BLaER1 (cell line): ENCODE results near the gene IL18BP.

Source experiments
- H3K27ac ChIP-seq: shearing (Covaris generic); formaldehyde crosslinking; 2 replicates; pipeline ENCODE4 v1.8.1; 2022
- H3K27me3 ChIP-seq: shearing (Covaris generic); formaldehyde crosslinking; 2 replicates; pipeline ENCODE4 v1.8.1; 2022
- H3K36me3 ChIP-seq: shearing (Covaris generic); formaldehyde crosslinking; 2 replicates; pipeline ENCODE4 v1.8.1; 2022
- H3K4me1 ChIP-seq: shearing (Covaris generic); formaldehyde crosslinking; 2 replicates; pipeline ENCODE4 v1.8.1; 2022
- H3K4me2 ChIP-seq: shearing (Covaris generic); formaldehyde crosslinking; 2 replicates; pipeline ENCODE4 v1.8.1; 2022
- H3K4me3 ChIP-seq: shearing (Covaris generic); formaldehyde crosslinking; 2 replicates; pipeline ENCODE4 v1.8.1; 2022
- H3K9ac ChIP-seq: shearing (Covaris generic); formaldehyde crosslinking; 2 replicates; pipeline ENCODE4 v1.8.1; 2022
- H3K9me3 ChIP-seq: shearing (Covaris generic); formaldehyde crosslinking; 2 replicates; pipeline ENCODE4 v1.8.1; 2022
- H4K20me1 ChIP-seq: shearing (Covaris generic); formaldehyde crosslinking; 2 replicates; pipeline ENCODE4 v1.8.1; 2022
- Cebpa-rat ChIP-seq: shearing (Covaris generic); IDR thresholded peaks from 2 replicates; pipeline ENCODE4 v1.8.1; 2022

The IL18BP gene

GRCh38 chr11:72024069-72024754 is 25.5 kb downstream of the IL18BP start:
- Histone ChIP-seq H3K4me3 (no peak overlapping the region), H3K36me3 (peaks cover 100% of the 10 kb centered on the region), H3K9me3 (no peaks in the 10 kb centered on the region), H3K9ac (no peak overlapping the region; the same call in 1 of the 2 replicates), H4K20me1 (peaks cover 100% of the 10 kb centered on the region), H3K27ac (peak overlapping the region; percentile 0; the same call in 1 of the 2 replicates), H3K27me3 (no peaks in the 10 kb centered on the region), H3K4me2 (no peak overlapping the region), H3K4me1 (peaks cover 18% of the 10 kb centered on the region; the same call in 1 of the 2 replicates)
- no peak for TF ChIP-seq Cebpa-rat

GRCh38 chr11:72026090-72026489 is 27.4 kb downstream of the IL18BP start:
- H3K27ac ChIP-seq, result no peak overlapping the region
- H3K36me3 ChIP-seq, result peaks cover 98% of the 10 kb centered on the region
- no peaks in the 10 kb centered on the region for H3K27me3 ChIP-seq
- no peaks in the 10 kb centered on the region for H3K9me3 ChIP-seq
- peaks cover 100% of the 10 kb centered on the region for H4K20me1 ChIP-seq
- H3K9ac ChIP-seq, result no peak overlapping the region; the same call in 1 of the 2 replicates
- H3K4me2 ChIP-seq, result no peak overlapping the region
- TF ChIP-seq Cebpa-rat, result no peak
- H3K4me3 ChIP-seq, result no peak overlapping the region
- H3K4me1 ChIP-seq, result peaks cover 33% of the 10 kb centered on the region; the same call in 1 of the 2 replicates

GRCh38 chr11:72030472-72031045 is 31.9 kb downstream of the IL18BP start:
- H4K20me1 ChIP-seq, result peaks cover 100% of the 10 kb centered on the region
- peaks cover 98% of the 10 kb centered on the region for H3K36me3 ChIP-seq
- H3K27ac ChIP-seq, result no peak overlapping the region
- H3K9me3 ChIP-seq, result no peaks in the 10 kb centered on the region
- no peak overlapping the region for H3K9ac ChIP-seq
- no peak overlapping the region; the same call in 1 of the 2 replicates for H3K4me2 ChIP-seq
- no peak overlapping the region for H3K4me3 ChIP-seq
- H3K27me3 ChIP-seq, result no peaks in the 10 kb centered on the region
- no peak for TF ChIP-seq Cebpa-rat
- peaks cover 72% of the 10 kb centered on the region for H3K4me1 ChIP-seq

- Histone ChIP-seq H3K9me3 (no peaks in the 10 kb centered on the region), H3K36me3 (peaks cover 51% of the 10 kb centered on the region), H4K20me1 (peaks cover 53% of the 10 kb centered on the region), H3K4me1 (peaks cover 67% of the 10 kb centered on the region), H3K27me3 (no peaks in the 10 kb centered on the region), H3K27ac (peak overlapping the region; percentile 94), H3K4me3 (peak overlapping the region; percentile 77), H3K4me2 (peak overlapping the region; percentile 96), H3K9ac (peak overlapping the region; percentile 87; the same call in 1 of the 2 replicates)
- TF ChIP-seq Cebpa-rat, result no peak
Measured at GRCh38 chr11:72036687-72037086, 38.0 kb downstream of the IL18BP start.

GRCh38 chr11:72037554-72038311 is 39.0 kb downstream of the IL18BP start:
- Histone ChIP-seq H3K9me3 (no peaks in the 10 kb centered on the region), H3K4me3 (peak overlapping the region; percentile 77), H4K20me1 (peaks cover 42% of the 10 kb centered on the region), H3K27ac (peak overlapping the region; percentile 94), H3K9ac (peak overlapping the region; percentile 87), H3K4me2 (peak overlapping the region; percentile 96), H3K36me3 (peaks cover 40% of the 10 kb centered on the region), H3K4me1 (peaks cover 65% of the 10 kb centered on the region), H3K27me3 (no peaks in the 10 kb centered on the region)
- no peak for TF ChIP-seq Cebpa-rat

- TF ChIP-seq Cebpa-rat, result no peak
- Histone ChIP-seq H3K27ac (peak overlapping the region; percentile 94), H3K4me1 (peaks cover 65% of the 10 kb centered on the region), H3K27me3 (no peaks in the 10 kb centered on the region), H3K4me3 (peak overlapping the region; percentile 77), H3K4me2 (peak overlapping the region; percentile 96), H4K20me1 (peaks cover 35% of the 10 kb centered on the region), H3K36me3 (peaks cover 34% of the 10 kb centered on the region), H3K9ac (peak overlapping the region; percentile 87), H3K9me3 (no peaks in the 10 kb centered on the region)
Measured at GRCh38 chr11:72038491-72038890, 39.8 kb downstream of the IL18BP start.

GRCh38 chr11:72039031-72039855 is 40.5 kb downstream of the IL18BP start:
- Histone ChIP-seq H3K36me3 (peaks cover 26% of the 10 kb centered on the region), H3K4me2 (peak overlapping the region; percentile 96), H4K20me1 (peaks cover 27% of the 10 kb centered on the region), H3K4me3 (peak overlapping the region; percentile 77), H3K4me1 (peaks cover 65% of the 10 kb centered on the region), H3K9me3 (no peaks in the 10 kb centered on the region), H3K27ac (peak overlapping the region; percentile 94), H3K27me3 (no peaks in the 10 kb centered on the region), H3K9ac (peak overlapping the region; percentile 87)
- no peak for TF ChIP-seq Cebpa-rat

GRCh38 chr11:72039856-72040401 is 41.2 kb downstream of the IL18BP start:
- peaks cover 65% of the 10 kb centered on the region for H3K4me1 ChIP-seq
- H3K36me3 ChIP-seq, result peaks cover 23% of the 10 kb centered on the region
- no peak for TF ChIP-seq Cebpa-rat
- H4K20me1 ChIP-seq, result peaks cover 20% of the 10 kb centered on the region
- peak overlapping the region; percentile 96 for H3K4me2 ChIP-seq
- peak overlapping the region; percentile 87 for H3K9ac ChIP-seq
- H3K9me3 ChIP-seq, result no peaks in the 10 kb centered on the region
- no peaks in the 10 kb centered on the region for H3K27me3 ChIP-seq
- peak overlapping the region; percentile 94 for H3K27ac ChIP-seq
- H3K4me3 ChIP-seq, result peak overlapping the region; percentile 77
